ENCODE measurements around the gene SLC27A1. TPM values are rescaled to one million over a fixed set of nuclear protein-coding genes. Genes with fewer than 3 reads are reported as not detected.
"Not testable (repeated sequence)": the region's sequence is repeated elsewhere in the genome, so short reads cannot be mapped to it uniquely, and the experiment has no call there.

SLC27A1 gene
- total RNA-seq, 2 experiments from 2014 or later: 3.6 to 4.1 TPM

- no peak for DNase-seq
- Mint-ChIP-seq H3K4me1 (peaks cover 23% of the 10 kb centered on the region), H3K27me3 (peaks cover 10% of the 10 kb centered on the region), H3K36me3 (ENCODE audit: low read depth) (no peaks in the 10 kb centered on the region), H3K9me3 (no peaks in the 10 kb centered on the region), H3K27ac (no peak overlapping the region), H3K4me3 (no peak overlapping the region)
- ChIA-PET POLR2A (interaction anchor here (0.6 kb wide), 1 partner anchor 233 kb away, joined by 3 read pairs; no protein-coding TSS in a partner anchor), CTCF (interaction anchor here (0.7 to 2.6 kb wide), 3 partner anchors 27 to 76 kb away, joined by 3 to 14 read pairs (median 4); partner anchors contain the start of gene CCDC194)
Observed at GRCh38 chr19:17467471-17468301, 2.6 kb upstream of the SLC27A1 start.

GRCh38 chr19:17468302-17469091, 1.8 kb upstream of the SLC27A1 start:
- POLR2A ChIA-PET: interaction anchor here (0.6 kb wide), 1 partner anchor 234 kb away, joined by 3 read pairs; no protein-coding TSS in a partner anchor

GRCh38 chr19:17469092-17469480, 1.2 kb upstream of the SLC27A1 start:
- Mint-ChIP-seq H3K4me3 (peak overlapping the region; percentile 91), H3K27ac (no peak overlapping the region), H3K4me1 (peaks cover 34% of the 10 kb centered on the region), H3K36me3 (ENCODE audit: low read depth) (no peaks in the 10 kb centered on the region), H3K27me3 (peaks cover 10% of the 10 kb centered on the region), H3K9me3 (no peaks in the 10 kb centered on the region)
- no peak for DNase-seq
- CTCF ChIA-PET: no interaction called here
- POLR2A ChIA-PET: no interaction called here

More at GRCh38 chr19:17468302-17469091, 1.8 kb upstream of the SLC27A1 start:
- Mint-ChIP-seq H3K27ac (no peak overlapping the region), H3K4me1 (peaks cover 31% of the 10 kb centered on the region), H3K9me3 (no peaks in the 10 kb centered on the region), H3K27me3 (peaks cover 10% of the 10 kb centered on the region), H3K36me3 (ENCODE audit: low read depth) (no peaks in the 10 kb centered on the region), H3K4me3 (peak overlapping the region; percentile 91)
- DNase-seq: no peak
- CTCF ChIA-PET: no interaction called here

GRCh38 chr19:17469481-17470067, 750 bp upstream of the SLC27A1 start:
- peak overlapping the region; percentile 75 for H3K27ac Mint-ChIP-seq
- DNase-seq: peak; percentile 95
- ChIA-PET POLR2A (no interaction called here), CTCF (no interaction called here)
- peaks cover 10% of the 10 kb centered on the region for H3K27me3 Mint-ChIP-seq
- peak overlapping the region; percentile 91 for H3K4me3 Mint-ChIP-seq
- no peaks in the 10 kb centered on the region for H3K36me3 Mint-ChIP-seq (ENCODE audit: low read depth)
- H3K4me1 Mint-ChIP-seq: peaks cover 34% of the 10 kb centered on the region
- no peaks in the 10 kb centered on the region for H3K9me3 Mint-ChIP-seq

- CTCF ChIA-PET: interaction anchor here (1.1 kb wide), 1 partner anchor 25 kb away, joined by 7 read pairs; no protein-coding TSS in a partner anchor
- Mint-ChIP-seq H3K27ac (no peak overlapping the region), H3K36me3 (ENCODE audit: low read depth) (no peaks in the 10 kb centered on the region), H3K9me3 (no peaks in the 10 kb centered on the region), H3K27me3 (peaks cover 10% of the 10 kb centered on the region), H3K4me3 (peak overlapping the region; percentile 91), H3K4me1 (peaks cover 31% of the 10 kb centered on the region)
- DNase-seq: no peak
- POLR2A ChIA-PET: interaction anchor here (1.3 to 1.4 kb wide), 2 partner anchors 40 to 573 kb away, joined by 3 read pairs; partner anchors contain the start of gene PGLS
Observed at GRCh38 chr19:17471410-17472125, 1.2 kb downstream of the SLC27A1 start.

- DNase-seq: peak; percentile 30
- peaks cover 31% of the 10 kb centered on the region for H3K4me1 Mint-ChIP-seq
- ChIA-PET CTCF (interaction anchor here (1.2 kb wide), 1 partner anchor 23 kb away, joined by 9 read pairs; no protein-coding TSS in a partner anchor), POLR2A (interaction anchor here (1.0 kb wide), 1 partner anchor 10 kb away, joined by 4 read pairs; no protein-coding TSS in a partner anchor)
- no peaks in the 10 kb centered on the region for H3K36me3 Mint-ChIP-seq (ENCODE audit: low read depth)
- H3K9me3 Mint-ChIP-seq: no peaks in the 10 kb centered on the region
- H3K27ac Mint-ChIP-seq: peak overlapping the region; percentile 16
- peaks cover 6% of the 10 kb centered on the region for H3K27me3 Mint-ChIP-seq
- no peak overlapping the region for H3K4me3 Mint-ChIP-seq
Observed at GRCh38 chr19:17473041-17473440, 2.7 kb downstream of the SLC27A1 start.

GRCh38 chr19:17475011-17475540, 4.8 kb downstream of the SLC27A1 start:
- CTCF ChIA-PET: interaction anchor here (1.1 kb wide), 1 partner anchor 21 kb away, joined by 3 read pairs; no protein-coding TSS in a partner anchor
- peaks cover 17% of the 10 kb centered on the region for H3K4me1 Mint-ChIP-seq
- H3K4me3 Mint-ChIP-seq; POLR2A ChIA-PET; H3K27me3 Mint-ChIP-seq; H3K9me3 Mint-ChIP-seq; H3K36me3 Mint-ChIP-seq (ENCODE audit: low read depth); DNase-seq; H3K27ac Mint-ChIP-seq: not testable (repeated sequence)

GRCh38 chr19:17475541-17476115, 5.3 kb downstream of the SLC27A1 start:
- H3K4me1 Mint-ChIP-seq: peaks cover 17% of the 10 kb centered on the region
- H3K27ac Mint-ChIP-seq: no peak overlapping the region
- ChIA-PET POLR2A (no interaction called here), CTCF (interaction anchor here (0.6 to 1.0 kb wide), 2 partner anchors 20 to 59 kb away, joined by 3 read pairs; no protein-coding TSS in a partner anchor)
- no peak overlapping the region for H3K4me3 Mint-ChIP-seq
- H3K9me3 Mint-ChIP-seq: no peaks in the 10 kb centered on the region
- peaks cover 4% of the 10 kb centered on the region for H3K27me3 Mint-ChIP-seq
- no peaks in the 10 kb centered on the region for H3K36me3 Mint-ChIP-seq (ENCODE audit: low read depth)
- no peak for DNase-seq

GRCh38 chr19:17479325-17479791, 9.0 kb downstream of the SLC27A1 start:
- POLR2A ChIA-PET: no interaction called here
- H3K4me1 Mint-ChIP-seq: no peaks in the 10 kb centered on the region
- H3K27me3 Mint-ChIP-seq: no peaks in the 10 kb centered on the region
- no peak for DNase-seq
- no peaks in the 10 kb centered on the region for H3K9me3 Mint-ChIP-seq
- CTCF ChIA-PET: interaction anchor here (0.8 to 1.4 kb wide), 2 partner anchors 16 to 380 kb away, joined by 4 read pairs; no protein-coding TSS in a partner anchor
- no peak overlapping the region for H3K4me3 Mint-ChIP-seq
- H3K27ac Mint-ChIP-seq: no peak overlapping the region
- no peaks in the 10 kb centered on the region for H3K36me3 Mint-ChIP-seq (ENCODE audit: low read depth)

GRCh38 chr19:17481986-17482385, 11.7 kb downstream of the SLC27A1 start:
- Mint-ChIP-seq H3K27me3 (no peaks in the 10 kb centered on the region), H3K4me3 (no peak overlapping the region), H3K4me1 (no peaks in the 10 kb centered on the region), H3K27ac (no peak overlapping the region), H3K36me3 (ENCODE audit: low read depth) (no peaks in the 10 kb centered on the region), H3K9me3 (no peaks in the 10 kb centered on the region)
- ChIA-PET CTCF (interaction anchor here (0.7 kb wide), 1 partner anchor 90 kb away, joined by 4 read pairs; no protein-coding TSS in a partner anchor), POLR2A (no interaction called here)
- no peak for DNase-seq

- no peak overlapping the region for H3K4me3 Mint-ChIP-seq
Observed at GRCh38 chr19:17482877-17483604, 12.7 kb downstream of the SLC27A1 start.

More at GRCh38 chr19:17482877-17483604, 12.7 kb downstream of the SLC27A1 start:
- Mint-ChIP-seq H3K27ac (no peak overlapping the region), H3K9me3 (no peaks in the 10 kb centered on the region), H3K36me3 (ENCODE audit: low read depth) (no peaks in the 10 kb centered on the region), H3K27me3 (no peaks in the 10 kb centered on the region), H3K4me1 (peaks cover 6% of the 10 kb centered on the region)
- POLR2A ChIA-PET: interaction anchor here (1.8 kb wide), 1 partner anchor 10 kb away, joined by 4 read pairs; no protein-coding TSS in a partner anchor
- no peak for DNase-seq
- CTCF ChIA-PET: interaction anchor here (1.1 kb wide), 1 partner anchor 13 kb away, joined by 3 read pairs; no protein-coding TSS in a partner anchor

Measured in activated CD4-positive, alpha-beta memory T cell treated with anti-CD3 and anti-CD28 coated beads, Interleukin-2, amount 10 ng/mL, durations not matched to agents 7 days and 5 days (primary cell).